ENCODE results near the gene MCTP1. TPM values are rescaled to one million over a fixed set of nuclear protein-coding genes. Genes with fewer than 3 reads are reported as not detected.

Gene MCTP1
- polyA plus RNA-seq, 1 donor from 2014 or later, result 1.9 TPM

- no peaks in the 10 kb centered on the region for H3K79me2 ChIP-seq (replicated peaks; ENCODE audit: insufficient read depth, low read length)
- no peaks in the 10 kb centered on the region for H3F3A ChIP-seq (ENCODE audit: insufficient read depth, low read length, poor library complexity, severe bottlenecking)
- no peaks in the 10 kb centered on the region for H4K20me1 ChIP-seq (ENCODE audit: insufficient read depth)
- no peaks in the 10 kb centered on the region for H3K9me3 ChIP-seq (ENCODE audit: low read length)
- no peaks in the 10 kb centered on the region for H3K36me3 ChIP-seq (ENCODE audit: insufficient read depth, low read length)
- H3K27ac ChIP-seq (ENCODE audit: low read length), result no peak overlapping the region
- no peak overlapping the region for H3K9ac ChIP-seq (ENCODE audit: low read length)
- H3K4me3 ChIP-seq (ENCODE audit: low read length), result no peak overlapping the region
- H3K27me3 ChIP-seq (ENCODE audit: insufficient read depth, low read depth, low read length), result peaks cover 3% of the 10 kb centered on the region
- TF ChIP-seq SMC3 (conservative IDR thresholded peaks at IDR 0.05; ENCODE audit: poor library complexity), result peak; percentile 85
- peak; percentile 93 for TF ChIP-seq CTCF (IDR thresholded peaks at IDR 0.05; ENCODE audit: poor library complexity, severe bottlenecking)
- no peak for TF ChIP-seq POLR2AphosphoS5 (IDR thresholded peaks at IDR 0.05)
- TF ChIP-seq MXI1 (conservative IDR thresholded peaks at IDR 0.05; ENCODE audit: poor library complexity, severe bottlenecking), result no peak
- peak; percentile 94 for TF ChIP-seq RAD21 (conservative IDR thresholded peaks at IDR 0.05)
- TF ChIP-seq EZH2 (IDR thresholded peaks at IDR 0.05; ENCODE audit: borderline replicate concordance, insufficient read depth, low read length, poor library complexity, severe bottlenecking), result no peak
- TF ChIP-seq REST (IDR thresholded peaks at IDR 0.05; ENCODE audit: borderline replicate concordance), result no peak
- no peak for TF ChIP-seq EP300 (conservative IDR thresholded peaks at IDR 0.05; ENCODE audit: poor library complexity, severe bottlenecking)
- TF ChIP-seq TAF1 (IDR thresholded peaks at IDR 0.05; ENCODE audit: low read depth), result no peak
- H3K4me2 ChIP-seq (ENCODE audit: low read length), result no peak overlapping the region
- H2AFZ ChIP-seq (ENCODE audit: low read depth, low read length), result no peak overlapping the region
- H3K9me2 ChIP-seq (ENCODE audit: insufficient read depth, low read length), result no peaks in the 10 kb centered on the region
Observed at GRCh38 chr5:94849821-94850736, 434.8 kb downstream of the MCTP1 start.

GRCh38 chr5:94849324-94849723 is 435.6 kb downstream of the MCTP1 start:
- H3K4me2 ChIP-seq (ENCODE audit: low read length), result no peak overlapping the region
- H2AFZ ChIP-seq (ENCODE audit: low read depth, low read length), result no peak overlapping the region

More at GRCh38 chr5:94849324-94849723, 435.6 kb downstream of the MCTP1 start:
- H3K9ac ChIP-seq (ENCODE audit: low read length), result no peak overlapping the region
- peaks cover 3% of the 10 kb centered on the region for H3K27me3 ChIP-seq (ENCODE audit: insufficient read depth, low read depth, low read length)
- no peak overlapping the region for H3K27ac ChIP-seq (ENCODE audit: low read length)
- H3K4me3 ChIP-seq (ENCODE audit: low read length), result no peak overlapping the region
- no peaks in the 10 kb centered on the region for H3F3A ChIP-seq (ENCODE audit: insufficient read depth, low read length, poor library complexity, severe bottlenecking)
- TF ChIP-seq EZH2 (IDR thresholded peaks at IDR 0.05; ENCODE audit: borderline replicate concordance, insufficient read depth, low read length, poor library complexity, severe bottlenecking), result no peak
- no peak for TF ChIP-seq POLR2AphosphoS5 (IDR thresholded peaks at IDR 0.05)
- TF ChIP-seq RAD21 (conservative IDR thresholded peaks at IDR 0.05), result no peak
- TF ChIP-seq TAF1 (IDR thresholded peaks at IDR 0.05; ENCODE audit: low read depth), result no peak
- TF ChIP-seq SMC3 (conservative IDR thresholded peaks at IDR 0.05; ENCODE audit: poor library complexity), result no peak
- no peak for TF ChIP-seq MXI1 (conservative IDR thresholded peaks at IDR 0.05; ENCODE audit: poor library complexity, severe bottlenecking)
- TF ChIP-seq CTCF (IDR thresholded peaks at IDR 0.05; ENCODE audit: poor library complexity, severe bottlenecking), result no peak
- TF ChIP-seq REST (IDR thresholded peaks at IDR 0.05; ENCODE audit: borderline replicate concordance), result no peak
- TF ChIP-seq EP300 (conservative IDR thresholded peaks at IDR 0.05; ENCODE audit: poor library complexity, severe bottlenecking), result no peak
- no peaks in the 10 kb centered on the region for H3K36me3 ChIP-seq (ENCODE audit: insufficient read depth, low read length)
- no peaks in the 10 kb centered on the region for H3K9me2 ChIP-seq (ENCODE audit: insufficient read depth, low read length)
- H3K79me2 ChIP-seq (replicated peaks; ENCODE audit: insufficient read depth, low read length), result no peaks in the 10 kb centered on the region
- H3K9me3 ChIP-seq (ENCODE audit: low read length), result no peaks in the 10 kb centered on the region
- H4K20me1 ChIP-seq (ENCODE audit: insufficient read depth), result no peaks in the 10 kb centered on the region

Measured in neural cell (in vitro differentiated cells).